HCT116 (cell line): ENCODE data around the gene MEG3. TPM values are rescaled to one million over a fixed set of nuclear protein-coding genes. Genes with fewer than 3 reads are reported as not detected.

Experiments
- ATAC-seq: fragments of 200-7000 bp; cut with Tn5 transposase; 2 replicates; pipeline ENCODE4 v1.9.1; 2020; ENCODE audit warnings: mild to moderate bottlenecking, moderate library complexity
- BruUV-seq: library from RNA; stranded (reverse); fragments of 400-500 nt; replicated peaks from 2 replicates; lab custom pipeline; 2021; lab: Mats Ljungman, UMichigan
- CTCF ChIA-PET: fragments of 300-600 bp; sonication (Branson Sonifier 250); formaldehyde crosslinking; loops from one replicate; lab custom pipeline; 2021; ENCODE audit warnings: antibody characterized with exemption; lab: Charles Lee
- POLR2A ChIA-PET: fragments of 300-600, 350-600 bp; sonication (Branson Sonifier 250); formaldehyde crosslinking; loops from one replicate; lab custom pipeline; 2021; ENCODE audit warnings: antibody characterized with exemption; lab: Charles Lee
- RAD21 ChIA-PET, 2 experiments: fragments of 300-600 bp; sonication (Branson Sonifier 250); formaldehyde crosslinking; loops; one replicate each; lab custom pipeline; 2023; ENCODE audit warnings: low total read pairs in 2 of 2; ENCODE audit not compliant: uncharacterized antibody in 2 of 2, unreplicated experiment in 2 of 2, low non-redundant PET in 1 of 2; lab: Charles Lee
- DNase-seq: peaks from one replicate; pipeline ENCODE4 v3.0.0-alpha.2; 2010; ENCODE audit warnings: low read depth, low spot score
- H2AFZ ChIP-seq: fragments of 200-600 bp; shearing (Covaris generic), sonication (generic); 2 replicates; pipeline ENCODE4 v1.6.1; 2017; ENCODE audit warnings: low read depth, mixed run types, mixed read lengths, antibody characterized with exemption, low read length; ENCODE audit not compliant: poor library complexity, severe bottlenecking
- H3K27ac ChIP-seq: 2 replicates; pipeline ENCODE4 v1.5.1; 2012; ENCODE audit warnings: low read depth, low read length
- H3K27me3 ChIP-seq: fragments of 200-600 bp; sonication (generic); 2 replicates; pipeline ENCODE4 v1.6.1; 2016; ENCODE audit warnings: mixed run types, low read length, mixed read lengths; ENCODE audit not compliant: insufficient read depth
- H3K36me3 ChIP-seq, 2 experiments: fragments of 200-500 bp in 1 of 2; fragments of 200-600 bp in 1 of 2; sonication (Bioruptor generic) in 1 of 2; sonication (generic) in 1 of 2; 2 replicates each; pipeline versions ENCODE4 v1.5.1 to v1.6.1; 2014 to 2016; ENCODE audit warnings: low read length in 2 of 2, inconsistent platforms in 1 of 2, mixed read lengths in 1 of 2, mixed run types in 1 of 2; ENCODE audit not compliant: insufficient read depth in 2 of 2, control insufficient read depth in 1 of 2
- H3K4me1 ChIP-seq, 2 experiments: fragments of 200-600 bp in 1 of 2; sonication (generic) in 1 of 2; 2 replicates each; pipeline versions ENCODE4 v1.5.1 to v1.6.1; 2012 to 2017; ENCODE audit warnings: low read length in 2 of 2, inconsistent platforms in 1 of 2, mild to moderate bottlenecking in 1 of 2, mixed read lengths in 1 of 2, mixed run types in 1 of 2, moderate library complexity in 1 of 2; ENCODE audit not compliant: insufficient read depth in 2 of 2, control insufficient read depth in 1 of 2
- H3K4me2 ChIP-seq: fragments of 200-600 bp; sonication (generic); 2 replicates; pipeline ENCODE4 v1.6.1; 2017; ENCODE audit warnings: mixed run types, low read length, mixed read lengths
- H3K4me3 ChIP-seq, 2 experiments: fragments of 200-600 bp in 1 of 2; sonication (generic) in 1 of 2; replicated peaks in 1 of 2; 2 replicates each; pipeline ENCODE4 v1.5.1; 2011 to 2016; ENCODE audit warnings: low read length in 2 of 2, control low read depth in 1 of 2, low read depth in 1 of 2, mild to moderate bottlenecking in 1 of 2, mixed read lengths in 1 of 2, mixed run types in 1 of 2
- H3K79me2 ChIP-seq: fragments of 200-600 bp; sonication (generic); 2 replicates; pipeline ENCODE4 v1.6.1; 2017; ENCODE audit warnings: mild to moderate bottlenecking, mixed run types, low read length, moderate library complexity, mixed read lengths; ENCODE audit not compliant: insufficient read depth
- H3K9ac ChIP-seq: fragments of 200-600 bp; sonication (generic); 2 replicates; pipeline ENCODE4 v1.6.1; 2016; ENCODE audit warnings: low read length, mixed read lengths
- H3K9me2 ChIP-seq: fragments of 200-600 bp; sonication (generic), shearing (Covaris generic); 2 replicates; pipeline ENCODE4 v1.6.1; 2017; ENCODE audit warnings: mixed run types, mild to moderate bottlenecking, moderate library complexity; ENCODE audit not compliant: insufficient read depth
- H3K9me3 ChIP-seq, 2 experiments: fragments of 200-500 bp in 1 of 2; fragments of 200-600 bp in 1 of 2; sonication (Bioruptor generic) in 1 of 2; sonication (generic) in 1 of 2; 2 replicates each; pipeline ENCODE4 v1.6.1; 2014 to 2017; ENCODE audit warnings: low read length in 2 of 2, mixed read lengths in 2 of 2, inconsistent platforms in 1 of 2, low read depth in 1 of 2, mild to moderate bottlenecking in 1 of 2, mixed run types in 1 of 2, moderate library complexity in 1 of 2; ENCODE audit not compliant: control insufficient read depth in 1 of 2, insufficient read depth in 1 of 2
- H4K20me1 ChIP-seq: fragments of 200-600 bp; sonication (generic), shearing (Covaris generic); 2 replicates; pipeline ENCODE4 v1.6.1; 2017; ENCODE audit warnings: mixed run types, mild to moderate bottlenecking, moderate library complexity; ENCODE audit not compliant: insufficient read depth
- CBX3 ChIP-seq: IDR thresholded peaks from 2 replicates; pipeline ENCODE4 v1.6.1; 2012; ENCODE audit warnings: low read depth
- CEBPB ChIP-seq: IDR thresholded peaks from 2 replicates; pipeline ENCODE4 v1.6.1; 2012; ENCODE audit warnings: low read depth
- EGR1 ChIP-seq: IDR thresholded peaks from 2 replicates; pipeline ENCODE4 v1.6.1; 2012; ENCODE audit warnings: low read depth
- ELF1 ChIP-seq: IDR thresholded peaks from 2 replicates; pipeline ENCODE4 v1.6.1; 2012; ENCODE audit warnings: low read depth, borderline replicate concordance
- EZH2 ChIP-seq: fragments of 200-600 bp; sonication (generic); IDR thresholded peaks from 2 replicates; pipeline ENCODE4 v1.6.1; 2017; ENCODE audit warnings: antibody characterized with exemption, mixed run types
- JUND ChIP-seq: IDR thresholded peaks from 2 replicates; pipeline ENCODE4 v1.6.1; 2012
- MAX ChIP-seq: IDR thresholded peaks from 2 replicates; pipeline ENCODE4 v1.6.1; 2012
- POLR2A ChIP-seq: IDR thresholded peaks from 2 replicates; pipeline ENCODE4 v1.7.0; 2011; ENCODE audit warnings: borderline replicate concordance; ENCODE audit not compliant: insufficient read depth, insufficient read length; ENCODE audit errors: extremely low read depth
- POLR2AphosphoS5 ChIP-seq: IDR thresholded peaks from 2 replicates; pipeline ENCODE4 v1.6.1; 2011; ENCODE audit warnings: mild to moderate bottlenecking, low read depth, low read length, moderate library complexity
- RAD21 ChIP-seq: IDR thresholded peaks from 2 replicates; pipeline ENCODE4 v1.6.1; 2012; ENCODE audit warnings: low read depth, mild to moderate bottlenecking
- SRF ChIP-seq: IDR thresholded peaks from 2 replicates; pipeline ENCODE4 v1.6.1; 2012; ENCODE audit warnings: low read depth
- TCF7L2 ChIP-seq: IDR thresholded peaks from 2 replicates; pipeline ENCODE4 v1.7.0; 2011; ENCODE audit warnings: borderline replicate concordance, inconsistent platforms; ENCODE audit not compliant: insufficient read depth, insufficient read length; ENCODE audit errors: extremely low read depth
- YY1 ChIP-seq: IDR thresholded peaks from 2 replicates; pipeline ENCODE4 v1.6.1; 2011; ENCODE audit warnings: low read length, low read depth, moderate library complexity, mild to moderate bottlenecking; ENCODE audit not compliant: insufficient replicate concordance; ENCODE audit errors: extremely low read depth
- ZBTB33 ChIP-seq: IDR thresholded peaks from 2 replicates; pipeline ENCODE4 v1.6.1; 2011; ENCODE audit warnings: mild to moderate bottlenecking, low read length, moderate library complexity; ENCODE audit not compliant: insufficient replicate concordance; ENCODE audit errors: extremely low read depth
- intact Hi-C: fragments of 100-400 bp; cut with micrococcal nuclease; formaldehyde crosslinking; loops from 2 replicates; pipeline ENCODE4 v1.10.0; 2022
- total RNA-seq: library from RNA; stranded (reverse); gene quantifications from one replicate; pipeline ENCODE4 v1.2.1, GENCODE V29; 2021; ENCODE audit not compliant: unreplicated experiment

The MEG3 gene
- total RNA-seq, 1 experiment from 2014 or later: 2.5 TPM

GRCh38 chr14:100837805-100838350, 12.0 kb downstream of the MEG3 start:
- H3K4me2 ChIP-seq: no peak overlapping the region
- H2AFZ ChIP-seq: no peak overlapping the region
- no peaks in the 10 kb centered on the region for H3K36me3 ChIP-seq
- H3K27ac ChIP-seq: no peak overlapping the region
- no peaks in the 10 kb centered on the region for H3K4me1 ChIP-seq
- intact Hi-C loops: no loop called here
- no TSS peak for BruUV-seq
- RAD21 ChIA-PET: no interaction called here
- no peaks in the 10 kb centered on the region for H3K9me2 ChIP-seq
- no peak for DNase-seq
- no peak overlapping the region for H3K4me3 ChIP-seq
- H3K9me3 ChIP-seq: no peaks in the 10 kb centered on the region
- no peak overlapping the region for H3K9ac ChIP-seq
- ATAC-seq: no peak
- CTCF ChIA-PET: interaction anchor here (1.4 kb wide), 1 partner anchor 13 kb away, joined by 3 read pairs; no protein-coding TSS in a partner anchor
- no peaks in the 10 kb centered on the region for H3K79me2 ChIP-seq
- TF ChIP-seq CBX3 (no peak), POLR2AphosphoS5 (no peak), POLR2A (no peak), ZBTB33 (no peak), RAD21 (no peak)
- no peaks in the 10 kb centered on the region for H3K27me3 ChIP-seq
- H4K20me1 ChIP-seq: no peaks in the 10 kb centered on the region
- POLR2A ChIA-PET: no interaction called here

- TF ChIP-seq ELF1 (no peak), EGR1 (no peak), MAX (no peak), EZH2 (no peak), CEBPB (no peak), YY1 (no peak), SRF (no peak), TCF7L2 (no peak), JUND (no peak)
- DNase-seq: no peak
- H3K4me1 ChIP-seq: no peaks in the 10 kb centered on the region
- H3K27ac ChIP-seq: no peak overlapping the region
- no peaks in the 10 kb centered on the region for H3K79me2 ChIP-seq
- H3K36me3 ChIP-seq: no peaks in the 10 kb centered on the region
- H2AFZ ChIP-seq: no peak overlapping the region
- no peaks in the 10 kb centered on the region for H4K20me1 ChIP-seq
- ChIA-PET RAD21 (no interaction called here), POLR2A (no interaction called here), CTCF (interaction anchor here (1.4 kb wide), 1 partner anchor 12 kb away, joined by 3 read pairs; no protein-coding TSS in a partner anchor)
- H3K9me3 ChIP-seq: no peaks in the 10 kb centered on the region
- no TSS peak for BruUV-seq
- no peaks in the 10 kb centered on the region for H3K27me3 ChIP-seq
- no peak overlapping the region for H3K4me3 ChIP-seq
- H3K9ac ChIP-seq: no peak overlapping the region
- intact Hi-C loops: no loop called here
- no peak overlapping the region for H3K4me2 ChIP-seq
- H3K9me2 ChIP-seq: no peaks in the 10 kb centered on the region
- no peak for ATAC-seq
These were observed 12.8 kb downstream of the MEG3 start for GRCh38 chr14:100838493-100839314.
